ENCODE measurements around the gene FST. TPM values are rescaled to one million over a fixed set of nuclear protein-coding genes. Genes with fewer than 3 reads are reported as not detected.

FST gene
- total and polyA plus RNA-seq, 2 of the 13 experiments (the other 11 are each of a cell fraction or from before 2014, with no cell fraction given), result 38.6 to 136 TPM

- TF ChIP-seq, protein P1, sequence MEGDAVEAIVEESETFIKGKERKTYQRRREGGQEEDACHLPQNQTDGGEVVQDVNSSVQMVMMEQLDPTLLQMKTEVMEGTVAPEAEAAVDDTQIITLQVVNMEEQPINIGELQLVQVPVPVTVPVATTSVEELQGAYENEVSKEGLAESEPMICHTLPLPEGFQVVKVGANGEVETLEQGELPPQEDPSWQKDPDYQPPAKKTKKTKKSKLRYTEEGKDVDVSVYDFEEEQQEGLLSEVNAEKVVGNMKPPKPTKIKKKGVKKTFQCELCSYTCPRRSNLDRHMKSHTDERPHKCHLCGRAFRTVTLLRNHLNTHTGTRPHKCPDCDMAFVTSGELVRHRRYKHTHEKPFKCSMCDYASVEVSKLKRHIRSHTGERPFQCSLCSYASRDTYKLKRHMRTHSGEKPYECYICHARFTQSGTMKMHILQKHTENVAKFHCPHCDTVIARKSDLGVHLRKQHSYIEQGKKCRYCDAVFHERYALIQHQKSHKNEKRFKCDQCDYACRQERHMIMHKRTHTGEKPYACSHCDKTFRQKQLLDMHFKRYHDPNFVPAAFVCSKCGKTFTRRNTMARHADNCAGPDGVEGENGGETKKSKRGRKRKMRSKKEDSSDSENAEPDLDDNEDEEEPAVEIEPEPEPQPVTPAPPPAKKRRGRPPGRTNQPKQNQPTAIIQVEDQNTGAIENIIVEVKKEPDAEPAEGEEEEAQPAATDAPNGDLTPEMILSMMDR (CRISPR knock-in tag; IDR thresholded peaks at IDR 0.05), result peak; percentile 74
- TF ChIP-seq SIX4 (CRISPR knock-in tag; IDR thresholded peaks at IDR 0.05), result no peak
- TF ChIP-seq SOX6 (IDR thresholded peaks at IDR 0.05), result no peak
- no peak for TF ChIP-seq SOX6 (CRISPR knock-in tag; IDR thresholded peaks at IDR 0.05)
- no peak for TF ChIP-seq ZBED4 (CRISPR knock-in tag; IDR thresholded peaks at IDR 0.05; ENCODE audit: borderline replicate concordance)
- TF ChIP-seq HIVEP1 (CRISPR knock-in tag; IDR thresholded peaks at IDR 0.05), result no peak
- TF ChIP-seq ZNF709 (CRISPR knock-in tag; IDR thresholded peaks at IDR 0.05), result no peak
- TF ChIP-seq SNAPC4 (CRISPR knock-in tag; IDR thresholded peaks at IDR 0.05), result no peak
- 0 out of 2 replicates have a peak, but pooled peaks have one; percentile 6 for TF ChIP-seq ZNF644 (CRISPR knock-in tag; IDR thresholded peaks at IDR 0.05; ENCODE audit: low read depth)
- peak; percentile 79; the same call in 1 of the 2 replicates for TF ChIP-seq ZNF512B (CRISPR knock-in tag; IDR thresholded peaks at IDR 0.05; ENCODE audit: borderline replicate concordance)
- TF ChIP-seq E2F5 (CRISPR knock-in tag; conservative IDR thresholded peaks at IDR 0.05), result no peak
- TF ChIP-seq ZNF7 (CRISPR knock-in tag; IDR thresholded peaks at IDR 0.05), result no peak
- 0 out of 2 replicates have a peak, but pooled peaks have one; percentile 16 for TF ChIP-seq ZNF205 (CRISPR knock-in tag; IDR thresholded peaks at IDR 0.05)
- no peak for TF ChIP-seq ZNF432 (CRISPR knock-in tag; IDR thresholded peaks at IDR 0.05; ENCODE audit: borderline replicate concordance)
Measured at GRCh38 chr5:53478411-53479044, 1.9 kb upstream of the FST start (continued).

All from HepG2 (cell line).